Measurements from ENCODE around the gene ZBTB49. TPM values are rescaled to one million over a fixed set of nuclear protein-coding genes. Genes with fewer than 3 reads are reported as not detected.
"Not testable (repeated sequence)": the region's sequence is repeated elsewhere in the genome, so short reads cannot be mapped to it uniquely, and the experiment has no call there.

The ZBTB49 gene
- total RNA-seq, 1 experiment from 2014 or later = 1.3 TPM

DNA sequence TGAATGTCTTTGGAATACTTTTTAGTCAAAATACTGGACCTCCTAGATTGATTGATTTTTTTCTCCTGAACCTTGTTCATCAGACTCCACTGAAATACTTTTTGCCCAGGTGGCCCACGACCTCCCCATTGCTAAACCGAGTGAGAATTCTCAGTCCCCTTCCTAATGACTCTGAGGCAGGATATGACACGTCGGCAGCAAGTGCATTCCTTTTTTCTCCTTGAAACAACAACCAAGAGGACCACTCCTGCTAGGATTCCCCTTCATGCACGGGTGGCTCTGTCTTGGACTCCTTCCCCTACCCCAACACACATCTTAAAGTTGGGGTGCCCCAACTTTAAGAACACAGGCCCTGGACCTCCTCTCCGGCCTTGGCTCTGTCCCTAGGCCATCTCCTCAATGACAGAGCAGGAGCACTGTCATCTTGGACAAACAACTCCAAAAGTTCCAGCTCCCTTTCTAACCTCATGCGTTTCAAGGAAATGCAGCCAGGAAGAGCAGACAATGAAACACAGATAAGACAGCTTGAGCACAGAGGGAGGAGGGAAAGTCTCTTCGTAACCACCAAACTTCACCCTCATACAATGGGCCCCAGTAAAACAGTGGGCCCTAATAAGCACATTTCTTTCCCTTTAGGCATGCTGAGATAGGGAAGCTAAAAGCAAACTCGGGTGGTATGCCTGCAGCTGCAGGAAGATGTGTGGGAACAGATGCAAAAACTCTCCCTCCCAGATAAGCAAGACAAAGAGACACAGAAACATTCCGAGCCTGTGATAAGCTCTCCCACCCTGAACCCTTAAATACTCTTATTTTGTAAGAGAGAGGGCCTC, 33.9 kb downstream of the ZBTB49 start:
- no peak for DNase-seq (ENCODE audit: extremely low read depth, low read depth)

DNA sequence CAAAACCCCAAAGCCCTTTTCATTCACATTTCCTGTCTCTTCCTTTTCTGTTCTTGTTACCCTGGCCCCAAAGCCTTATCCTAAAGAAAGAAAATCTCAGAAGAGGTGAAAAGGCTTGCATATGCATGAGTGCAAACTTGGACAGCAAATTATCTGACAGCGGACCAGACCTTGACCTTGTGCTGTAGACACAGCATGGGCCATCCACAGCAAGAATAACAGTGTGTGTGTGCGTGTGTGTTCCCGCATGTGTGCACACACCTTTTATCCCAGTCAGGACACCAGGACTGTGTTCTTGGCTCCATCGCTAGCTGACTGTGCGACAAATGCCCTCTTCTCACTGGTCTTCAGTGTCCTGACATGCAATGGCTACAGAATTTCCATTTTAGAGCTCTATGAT, 35.3 kb downstream of the ZBTB49 start:
- no peak for DNase-seq (ENCODE audit: extremely low read depth, low read depth)

DNA sequence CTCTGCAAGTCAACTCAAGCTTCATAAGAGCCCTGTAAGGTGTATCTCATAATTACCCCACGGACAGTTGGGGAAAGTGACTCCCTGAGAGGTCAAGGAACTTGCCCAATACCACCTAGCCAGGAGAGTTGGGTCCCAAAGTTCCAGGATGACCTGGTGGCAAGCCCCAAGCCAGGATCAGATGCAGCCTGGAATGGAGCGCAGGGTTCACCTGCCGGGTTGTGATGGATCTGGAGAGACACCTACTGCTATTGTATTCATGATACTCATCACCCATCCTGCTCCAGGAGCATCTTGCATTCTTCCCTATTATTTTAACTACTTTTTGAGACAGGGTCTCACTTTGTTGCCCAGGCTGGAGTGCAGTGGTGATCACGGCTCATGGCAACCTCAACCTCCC, 36.1 kb downstream of the ZBTB49 start:
- DNase-seq (ENCODE audit: extremely low read depth, low read depth) = no peak

DNA sequence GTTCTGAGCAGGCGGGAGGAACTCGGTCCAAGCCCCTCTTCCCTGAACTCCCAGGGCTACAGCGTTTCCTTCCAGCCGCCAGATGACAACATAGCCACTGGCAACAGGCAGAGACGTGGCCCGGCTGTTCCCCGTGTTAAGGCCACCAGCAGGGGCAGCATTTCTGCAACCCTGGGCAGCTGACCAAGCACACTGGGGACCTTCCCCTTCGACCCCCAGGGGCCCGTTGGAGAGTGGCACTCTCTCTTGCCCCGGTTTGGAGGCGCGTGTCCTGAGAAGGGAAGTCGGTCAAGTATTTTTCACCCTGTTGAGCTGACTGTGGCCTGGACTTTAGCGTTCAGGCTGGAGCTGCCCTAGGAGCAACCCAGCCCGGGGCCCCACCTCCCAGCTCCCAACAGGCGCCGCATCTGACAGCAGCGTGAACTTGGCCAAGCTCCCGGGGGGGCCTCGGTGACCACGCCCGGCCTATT, 37.6 kb downstream of the ZBTB49 start:
- no peak for DNase-seq (ENCODE audit: extremely low read depth, low read depth)

DNA sequence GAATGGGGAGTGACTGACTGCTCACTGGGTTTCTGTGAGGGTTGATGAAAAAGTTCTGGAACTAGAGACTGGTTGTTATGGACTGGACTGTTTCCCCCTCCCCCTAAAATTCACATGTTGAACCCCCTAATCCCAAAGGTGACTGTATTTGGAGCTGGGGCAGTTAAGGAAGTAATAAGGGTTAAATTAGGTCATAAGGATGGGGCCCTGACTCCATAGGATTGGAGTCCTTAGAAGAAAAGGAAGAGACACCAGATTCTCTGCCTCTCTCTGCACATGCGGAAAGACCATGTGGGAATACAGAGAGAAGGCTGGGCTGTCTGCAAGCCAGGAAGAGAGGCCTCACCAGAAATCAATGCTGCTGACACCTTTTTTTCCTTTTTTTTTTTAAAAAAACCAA, 38.2 kb downstream of the ZBTB49 start:
- DNase-seq (ENCODE audit: extremely low read depth, low read depth) = no peak

DNA sequence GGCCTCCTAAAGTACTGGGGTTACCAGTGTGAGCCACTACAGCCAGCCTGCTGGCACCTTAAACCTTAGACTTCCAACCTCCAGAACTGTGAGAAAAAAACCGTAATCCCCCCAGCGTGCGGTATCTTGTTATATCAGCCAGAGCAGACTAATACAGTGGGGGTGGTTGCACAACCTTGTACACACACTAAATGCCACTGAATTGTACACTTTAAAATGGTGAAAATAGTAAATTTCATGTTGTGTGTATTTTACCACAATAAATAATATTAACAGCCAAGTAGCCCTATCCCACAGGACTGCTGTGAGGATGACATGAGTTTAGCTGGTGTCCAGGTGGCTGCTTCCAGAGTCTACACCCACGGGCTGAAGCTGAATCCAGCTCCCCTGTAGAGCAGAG, 38.8 kb downstream of the ZBTB49 start:
- DNase-seq (ENCODE audit: extremely low read depth, low read depth) = no peak

DNA sequence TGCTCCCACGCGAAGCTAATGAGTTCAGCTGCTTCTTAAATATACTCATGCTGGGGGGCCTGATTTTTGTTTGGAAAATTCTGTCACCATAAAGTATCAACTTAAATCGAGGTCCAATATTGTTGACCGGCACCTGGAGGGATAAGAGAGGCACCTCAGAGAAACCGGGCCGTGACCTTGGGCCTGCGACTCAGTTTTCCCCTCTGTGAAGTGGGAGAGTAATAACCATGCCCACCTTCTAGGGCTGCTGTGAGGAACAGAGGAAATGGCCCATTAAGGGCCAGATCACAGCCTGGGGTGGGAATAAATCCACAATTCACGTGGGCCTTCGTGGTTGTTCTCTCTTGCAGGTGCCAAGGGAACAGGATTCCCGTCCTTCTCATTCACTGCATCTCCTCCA, 39.4 kb downstream of the ZBTB49 start:
- no peak for DNase-seq (ENCODE audit: extremely low read depth, low read depth)

DNA sequence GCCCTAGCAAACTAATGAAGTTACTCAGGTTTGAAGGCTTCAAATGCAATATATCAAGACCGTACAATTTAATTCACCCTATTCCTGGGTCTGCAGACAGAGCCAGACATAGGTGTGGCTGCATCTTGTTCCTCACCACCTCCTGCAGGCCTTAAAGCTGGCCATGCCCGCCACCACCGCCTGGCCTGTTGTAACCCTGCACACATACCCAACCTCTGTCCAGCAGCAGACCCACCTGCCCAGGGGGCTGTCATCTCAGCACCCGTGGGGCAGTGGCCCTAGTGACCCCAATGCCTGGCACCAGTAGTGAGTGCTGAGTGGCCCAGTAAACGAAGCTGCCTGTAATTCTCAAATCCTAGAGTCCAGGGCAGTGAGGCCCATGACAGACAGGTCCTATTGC, 40.7 kb downstream of the ZBTB49 start:
- DNase-seq (ENCODE audit: extremely low read depth, low read depth) = no peak

DNA sequence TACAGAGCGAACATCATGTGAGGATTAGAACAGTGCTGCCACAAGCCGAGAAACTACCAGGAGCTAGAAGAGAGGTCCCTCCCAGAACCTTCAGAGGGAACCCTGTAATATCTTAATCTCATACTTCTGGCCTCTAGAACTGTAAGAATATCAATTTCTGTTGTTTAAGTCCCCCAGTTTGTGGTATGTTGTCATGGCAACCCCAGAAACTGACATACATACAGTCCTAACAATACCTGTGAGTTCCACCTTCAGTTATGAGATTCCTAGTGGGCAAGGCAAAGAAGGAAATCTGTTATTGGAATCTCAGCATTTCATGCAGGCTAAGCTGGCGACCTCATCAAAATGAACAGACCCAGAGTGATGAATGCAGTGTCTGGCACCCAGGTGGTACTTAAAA, 42.5 kb downstream of the ZBTB49 start:
- no peak for DNase-seq (ENCODE audit: extremely low read depth, low read depth)

DNA sequence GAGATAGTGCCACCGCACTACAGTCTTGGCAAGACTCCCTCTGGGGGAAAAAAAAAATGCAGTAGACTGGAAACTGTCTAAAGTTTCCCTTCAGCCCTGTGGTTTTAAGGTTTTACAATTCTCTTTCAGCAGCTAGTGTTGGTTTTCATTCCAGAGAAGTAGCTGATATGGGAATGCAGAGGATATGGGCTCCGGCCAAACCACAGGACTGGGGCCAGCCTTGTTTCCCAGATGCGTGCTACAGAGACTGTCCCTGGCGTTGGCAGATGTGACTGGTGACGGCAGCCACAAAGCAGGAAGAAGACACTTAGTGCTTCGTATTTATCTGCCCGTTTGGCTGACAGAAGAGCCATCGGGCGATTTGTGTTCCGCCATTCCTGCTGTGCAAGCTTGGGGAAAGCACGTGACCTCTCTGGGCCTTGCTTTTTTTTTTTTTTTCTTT, 43.2 kb downstream of the ZBTB49 start:
- DNase-seq (ENCODE audit: extremely low read depth, low read depth) = no peak

DNA sequence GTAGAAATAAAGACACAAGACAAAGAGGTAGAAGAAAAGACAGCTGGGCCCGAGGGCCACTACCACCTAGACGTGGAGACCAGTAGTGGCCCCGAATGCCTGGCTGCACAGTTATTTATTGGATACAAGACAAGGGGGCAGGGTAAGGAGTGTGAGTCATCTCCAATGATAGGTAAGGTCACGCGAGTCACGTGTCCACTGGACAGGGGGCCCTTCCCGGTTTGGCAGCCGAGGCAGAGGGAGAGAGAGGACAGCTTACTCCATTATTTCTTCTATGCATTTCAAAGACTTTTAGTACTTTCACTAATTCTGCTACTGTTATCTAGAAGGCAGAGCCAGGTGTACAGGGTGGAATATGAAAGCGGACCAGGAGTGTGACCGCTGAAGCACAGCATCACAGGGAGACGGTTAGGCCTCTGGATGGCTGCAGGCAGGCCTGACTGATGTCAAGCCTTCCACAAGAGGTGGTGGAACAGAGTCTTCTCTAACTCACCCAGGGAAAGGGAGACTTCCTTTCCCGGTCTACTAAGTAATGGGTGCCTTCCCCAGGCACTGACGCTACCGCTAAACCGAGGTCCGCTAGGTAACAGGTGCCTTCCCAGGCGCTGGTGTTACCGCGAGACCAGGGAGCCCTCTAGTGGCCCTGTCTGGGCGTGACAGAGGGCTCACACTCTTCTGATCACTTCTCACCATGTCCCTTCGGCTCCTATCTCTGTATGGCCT, 44.9 kb downstream of the ZBTB49 start:
- peak; percentile 40 for DNase-seq (ENCODE audit: extremely low read depth, low read depth)

DNA sequence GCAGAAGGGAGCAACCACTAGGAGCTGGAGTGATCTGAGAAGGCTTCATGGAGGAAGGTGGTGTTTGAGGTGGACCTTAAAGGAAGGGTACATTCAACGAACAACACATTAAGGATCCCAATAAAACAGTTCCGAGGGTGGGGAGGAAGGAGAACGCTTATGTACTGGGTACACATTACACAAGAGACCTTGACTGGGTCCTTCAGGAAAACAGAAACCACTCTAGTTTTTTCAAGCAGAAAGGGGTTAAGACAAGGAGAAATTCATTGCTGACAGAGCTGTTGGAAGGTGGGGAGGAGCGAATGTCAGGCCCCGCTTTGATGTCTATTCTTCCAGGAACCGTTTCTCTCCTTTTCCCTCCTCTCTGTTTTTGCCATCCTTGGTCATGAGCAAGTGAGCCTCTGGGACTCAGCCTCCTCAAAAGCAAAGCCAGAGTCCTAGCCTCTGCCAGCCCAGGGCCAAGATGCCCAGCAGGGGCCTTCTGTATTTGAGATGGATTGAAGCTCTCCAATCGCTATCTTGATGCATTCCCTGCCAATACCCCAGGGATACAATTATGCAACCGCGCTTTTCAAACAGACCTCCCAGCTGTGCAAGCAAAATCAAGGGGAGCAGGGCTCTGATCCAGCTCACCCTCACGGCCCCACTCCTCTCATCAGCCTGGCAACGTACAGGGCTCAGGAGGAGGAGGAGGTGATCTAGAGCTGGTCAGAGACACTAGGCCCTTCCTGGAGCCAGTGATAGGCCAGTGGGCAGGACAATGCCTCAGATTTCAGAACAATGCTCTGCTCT, 48.4 kb downstream of the ZBTB49 start:
- no peak for DNase-seq (ENCODE audit: extremely low read depth, low read depth)

DNA sequence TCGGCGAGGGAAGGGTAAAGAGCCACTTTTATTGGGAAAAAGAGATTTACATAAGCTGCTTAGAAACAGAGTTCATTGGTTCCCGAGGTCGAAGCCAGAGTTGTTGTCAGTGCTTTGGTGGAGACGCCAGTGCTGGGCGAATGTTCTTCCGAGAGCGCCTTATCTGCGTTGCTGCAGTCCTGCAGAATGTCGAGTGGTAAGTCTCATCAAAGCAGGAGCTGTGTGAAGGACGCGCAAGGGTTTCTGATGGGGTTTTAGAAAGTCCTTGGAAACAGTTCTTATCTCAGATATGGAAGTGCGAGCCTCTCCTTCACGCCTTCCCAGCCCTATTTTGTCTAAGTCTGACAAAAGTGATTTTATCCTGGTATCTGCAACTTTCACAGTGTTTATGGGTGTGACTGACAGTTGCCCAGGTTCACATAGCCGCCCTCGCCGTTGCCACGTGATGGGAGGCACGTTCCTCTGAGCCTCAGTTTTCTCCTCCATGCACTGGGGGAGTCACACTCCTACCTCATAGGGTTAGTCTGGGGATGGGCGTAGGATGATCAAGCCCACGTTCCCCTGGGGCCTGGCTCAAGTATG, 49.5 kb downstream of the ZBTB49 start:
- DNase-seq (ENCODE audit: extremely low read depth, low read depth) = no peak

DNA sequence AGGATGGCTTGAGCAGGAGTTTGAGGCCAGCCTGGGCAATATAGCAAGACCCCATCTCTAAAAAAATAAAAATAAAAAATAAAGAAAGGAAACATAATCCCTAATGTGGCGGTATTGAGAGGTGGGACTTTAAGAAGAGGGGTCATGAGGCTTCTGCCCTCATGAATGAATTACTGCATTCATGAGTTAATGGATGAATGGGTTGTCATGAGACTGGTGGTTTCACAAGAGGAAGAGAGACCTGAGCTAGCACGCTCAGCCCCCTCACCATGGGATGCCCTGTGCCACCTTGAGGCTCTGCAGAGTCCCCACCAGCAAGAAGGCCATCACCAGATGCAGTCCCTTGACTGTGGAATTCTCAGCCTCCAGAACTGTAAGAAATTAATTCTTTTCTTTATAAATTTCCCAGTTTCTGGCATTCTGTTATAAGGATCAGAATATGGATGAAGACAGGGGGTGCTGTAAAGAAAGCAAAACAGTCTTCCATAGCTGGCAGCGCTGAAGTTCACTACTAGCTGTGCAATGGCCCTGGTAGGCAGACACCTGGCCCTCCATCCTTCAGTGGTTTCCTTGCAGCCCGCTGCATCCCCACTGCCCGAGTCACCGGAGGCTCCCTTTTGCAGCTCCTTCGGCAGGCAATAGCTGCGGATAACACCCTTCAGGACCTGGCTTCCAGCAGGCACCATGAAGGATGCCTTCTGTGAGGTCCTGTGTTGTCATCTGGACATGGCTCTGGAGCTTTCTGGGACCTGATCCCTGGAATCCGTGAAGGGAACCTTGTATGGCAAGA, 52.0 kb downstream of the ZBTB49 start:
- DNase-seq (ENCODE audit: extremely low read depth, low read depth) = no peak

DNA sequence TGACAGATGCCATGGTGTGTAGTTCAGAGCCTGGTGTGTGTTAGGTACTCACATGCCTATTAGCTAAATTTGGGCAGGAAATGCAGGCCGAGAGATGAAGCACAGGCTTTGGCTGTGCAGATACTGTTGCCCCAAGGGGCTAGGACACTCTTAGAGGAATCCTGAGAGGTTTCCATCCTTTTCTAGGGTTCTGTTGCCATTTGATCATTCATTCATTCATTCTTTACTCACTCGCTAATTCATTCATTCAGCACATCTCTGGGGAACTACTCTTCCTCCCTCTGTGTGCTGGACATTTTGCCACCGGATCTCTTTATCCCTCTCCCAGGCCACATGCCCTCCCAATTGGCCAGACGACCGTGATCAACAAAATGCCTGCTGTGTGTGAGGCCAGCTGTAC, 53.0 kb downstream of the ZBTB49 start:
- no peak for DNase-seq (ENCODE audit: extremely low read depth, low read depth)

DNA sequence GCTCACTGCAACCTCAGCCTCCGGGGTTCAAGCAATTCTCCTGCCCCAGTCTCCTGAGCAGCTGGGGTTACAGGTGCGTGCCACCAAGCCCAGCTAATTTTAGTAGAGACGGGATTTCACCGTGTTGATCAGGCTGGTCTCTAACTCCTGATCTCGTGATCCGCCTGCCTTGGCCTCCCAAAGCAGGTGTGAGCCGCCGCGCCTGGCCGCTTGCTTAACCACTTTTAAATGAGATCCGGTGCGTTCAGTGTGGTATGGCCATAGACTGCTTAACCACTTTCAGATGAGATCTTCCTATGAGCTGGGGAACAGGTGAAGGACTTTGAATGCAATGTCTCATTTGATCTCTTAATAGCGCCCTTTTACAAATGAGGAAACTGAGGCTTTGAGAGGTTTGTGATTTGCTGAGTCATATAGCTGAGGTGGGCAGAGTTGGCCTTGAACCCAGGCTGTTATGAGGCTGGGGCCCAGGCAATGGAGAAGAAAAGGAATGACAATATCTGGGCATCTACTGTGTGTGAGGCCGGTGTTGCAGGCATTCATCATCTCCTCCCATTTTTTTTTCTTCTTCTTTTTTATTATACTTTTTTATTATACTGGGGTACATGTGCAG, 55.0 kb downstream of the ZBTB49 start:
- no peak for DNase-seq (ENCODE audit: extremely low read depth, low read depth)

DNA sequence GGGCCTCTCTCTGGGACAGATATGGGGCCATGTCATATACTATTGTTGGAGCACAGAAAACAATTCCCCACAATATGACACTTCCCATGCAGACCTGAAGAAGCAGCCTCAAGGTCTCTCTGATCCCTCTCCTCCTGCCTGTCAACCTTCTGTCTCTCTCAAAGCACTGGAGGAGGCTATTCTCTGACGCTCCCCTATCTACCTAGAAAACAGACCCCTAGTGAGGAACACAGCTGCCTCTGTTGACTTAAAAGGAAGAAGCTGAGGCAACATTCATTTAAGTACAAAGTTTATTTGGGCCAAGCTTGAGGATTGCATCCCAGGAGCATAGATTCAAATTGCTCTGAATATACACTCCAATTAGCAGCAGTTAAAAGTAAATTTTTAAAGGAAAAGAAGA, 57.5 kb downstream of the ZBTB49 start:
- DNase-seq (ENCODE audit: extremely low read depth, low read depth) = no peak

DNA sequence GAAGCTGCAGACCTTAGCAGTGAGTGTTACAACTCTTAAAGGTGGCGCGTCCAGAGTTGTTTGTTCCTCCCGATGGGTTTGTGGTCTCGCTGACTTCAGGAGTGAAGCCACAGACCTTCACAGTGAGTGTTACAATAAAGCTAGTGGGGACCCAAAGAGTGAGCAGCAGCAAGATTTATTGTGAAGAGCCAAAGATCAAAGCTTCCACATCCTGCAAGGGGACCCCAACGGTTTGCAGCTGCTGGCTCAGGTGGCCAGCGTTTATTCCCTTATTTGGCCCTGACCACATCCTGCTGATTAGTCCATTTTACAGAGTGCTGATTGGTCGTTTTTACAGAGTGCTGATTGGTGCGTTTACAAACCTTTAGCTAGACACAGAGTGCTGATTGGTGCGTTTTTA, 58.5 kb downstream of the ZBTB49 start:
- DNase-seq (ENCODE audit: extremely low read depth, low read depth) = not testable (repeated sequence)

DNA sequence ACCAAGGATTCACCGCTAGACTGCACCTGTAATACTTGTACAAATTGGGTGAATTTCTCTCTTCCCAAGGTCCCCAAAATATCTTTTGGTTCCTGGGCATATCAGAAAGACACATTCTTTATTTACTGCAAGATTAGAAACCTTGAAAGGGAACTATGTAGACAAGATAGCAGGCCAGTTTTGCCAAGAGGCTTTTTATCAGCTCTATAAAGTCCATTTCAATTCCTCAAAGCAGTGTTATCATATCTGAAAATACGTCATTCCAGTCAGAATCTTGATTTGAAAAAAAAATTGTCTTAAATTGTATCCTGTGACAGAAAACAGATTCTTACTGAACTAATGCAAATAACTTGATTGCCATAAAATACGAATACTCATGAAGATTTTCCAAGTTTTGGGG, 59.8 kb downstream of the ZBTB49 start:
- DNase-seq (ENCODE audit: extremely low read depth, low read depth) = no peak

DNA sequence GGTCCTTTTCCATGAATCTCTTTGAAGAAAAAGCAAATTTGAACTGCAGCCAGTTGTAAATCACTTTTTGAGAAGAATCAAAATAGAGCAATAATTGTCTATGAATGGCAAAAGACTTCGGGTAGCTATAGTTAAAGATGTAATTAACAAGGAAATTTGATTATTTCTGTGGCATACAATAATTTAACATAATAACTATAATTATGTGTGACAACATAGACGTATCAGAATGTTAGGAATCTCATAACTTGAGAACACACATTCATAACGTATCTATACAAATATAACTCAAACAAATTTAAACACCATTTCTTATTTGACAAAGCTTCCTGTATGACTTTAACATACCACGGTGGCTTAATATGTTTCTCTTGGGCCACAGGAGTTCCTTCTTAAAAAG, 60.9 kb downstream of the ZBTB49 start:
- no peak for DNase-seq (ENCODE audit: extremely low read depth, low read depth)
